ENCODE measurements around the gene HPRT1.
A peak's percentile ranks its signal among the peaks of the same experiment; 100 is the strongest.

The HPRT1 gene

DNA sequence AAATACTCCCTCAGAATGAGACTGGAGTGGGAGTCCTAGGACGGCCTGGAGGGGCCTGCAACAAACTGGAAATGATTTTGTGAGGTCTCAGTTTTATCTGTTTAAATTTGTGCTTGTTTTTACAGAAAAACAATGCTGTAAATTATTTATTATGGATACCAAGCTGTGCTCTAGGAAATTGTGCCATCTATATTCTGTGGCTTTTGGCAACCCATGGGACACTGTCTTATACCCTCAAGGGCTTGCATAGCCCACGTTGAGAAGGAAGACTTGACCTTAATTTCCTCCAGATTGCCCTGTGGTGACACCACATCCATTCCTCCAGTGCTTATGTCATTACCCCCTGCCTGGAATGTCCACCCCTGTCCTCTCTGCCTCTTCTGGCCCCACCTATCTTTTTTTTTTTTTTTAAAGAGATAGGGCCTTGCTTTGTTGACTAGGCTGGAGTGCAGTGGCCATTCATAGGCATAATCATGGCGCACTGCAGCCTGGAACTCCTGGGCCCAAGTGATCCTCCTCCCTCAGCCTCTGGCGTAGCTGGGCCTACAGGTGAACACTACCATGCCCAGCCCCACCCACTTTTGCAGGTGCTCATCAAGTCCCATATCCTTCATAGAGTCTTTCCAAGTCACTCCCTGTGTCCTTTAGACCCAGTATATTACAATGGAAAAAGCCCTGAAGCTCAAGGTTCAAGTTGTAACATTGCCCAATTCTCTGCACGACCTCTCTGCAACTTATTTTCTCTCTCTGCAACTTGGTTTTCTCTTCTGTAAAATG, 77.4 kb downstream of the HPRT1 start:
- ATAC-seq (replicated peaks) (no peak), DNase-seq (no peak)
- H3K9me3 Mint-ChIP-seq = no peaks in the 10 kb centered on the region

GRCh38 chrX:134538316-134538715, 78.4 kb downstream of the HPRT1 start:
- Mint-ChIP-seq H3K27me3 (no peaks in the 10 kb centered on the region), H3K4me1 (ENCODE audit: low read depth in 2 of 2) (no peaks in the 10 kb centered on the region), H3K27ac (no peak overlapping the region), H3K4me3 (no peak overlapping the region), H3K9me3 (no peaks in the 10 kb centered on the region), H3K36me3 (ENCODE audit: insufficient read depth) (peaks cover 3% of the 10 kb centered on the region)
- ATAC-seq (replicated peaks) (no peak), DNase-seq (no peak)

More for the DNA sequence above, 77.4 kb downstream of the HPRT1 start:
- Mint-ChIP-seq H3K36me3 (ENCODE audit: insufficient read depth) (peaks cover 3% of the 10 kb centered on the region), H3K4me1 (ENCODE audit: low read depth in 2 of 2) (no peaks in the 10 kb centered on the region), H3K27ac (no peak overlapping the region), H3K4me3 (no peak overlapping the region), H3K27me3 (no peaks in the 10 kb centered on the region)

GRCh38 chrX:134541906-134542305, 81.9 kb downstream of the HPRT1 start:
- Mint-ChIP-seq H3K4me1 (ENCODE audit: low read depth in 2 of 2) (no peaks in the 10 kb centered on the region), H3K27ac (no peak overlapping the region)
- no peak for DNase-seq

GRCh38 chrX:134542485-134542884, 82.5 kb downstream of the HPRT1 start:
- no peak for DNase-seq
- Mint-ChIP-seq H3K27ac (no peak overlapping the region), H3K4me1 (ENCODE audit: low read depth in 2 of 2) (no peaks in the 10 kb centered on the region), H3K9me3 (no peaks in the 10 kb centered on the region), H3K27me3 (peaks cover 0 to 6% of the 10 kb centered on the region in 2 donors), H3K36me3 (ENCODE audit: insufficient read depth) (peaks cover 3% of the 10 kb centered on the region), H3K4me3 (no peak overlapping the region)
- ATAC-seq (replicated peaks) = no peak

More at GRCh38 chrX:134541906-134542305, 81.9 kb downstream of the HPRT1 start:
- H3K27me3 Mint-ChIP-seq = peaks cover 0 to 6% of the 10 kb centered on the region in 2 donors
- no peak overlapping the region for H3K4me3 Mint-ChIP-seq
- peaks cover 3% of the 10 kb centered on the region for H3K36me3 Mint-ChIP-seq (ENCODE audit: insufficient read depth)
- no peaks in the 10 kb centered on the region for H3K9me3 Mint-ChIP-seq
- no peak for ATAC-seq (replicated peaks)

GRCh38 chrX:134543288-134543687, 83.3 kb downstream of the HPRT1 start:
- H3K36me3 Mint-ChIP-seq (ENCODE audit: insufficient read depth) = peaks cover 4% of the 10 kb centered on the region
- ATAC-seq (replicated peaks) (no peak), DNase-seq (no peak)
- H3K4me3 Mint-ChIP-seq = no peak overlapping the region
- peaks cover 1 to 9% of the 10 kb centered on the region in 2 donors for H3K27me3 Mint-ChIP-seq
- no peak overlapping the region for H3K27ac Mint-ChIP-seq
- H3K4me1 Mint-ChIP-seq (ENCODE audit: low read depth in 2 of 2) = peaks cover 1% of the 10 kb centered on the region in 2 donors
- no peaks in the 10 kb centered on the region for H3K9me3 Mint-ChIP-seq

- H3K27me3 Mint-ChIP-seq = peaks cover 9 to 18% of the 10 kb centered on the region in 2 donors
- no peaks in the 10 kb centered on the region for H3K9me3 Mint-ChIP-seq
- no peak overlapping the region for H3K27ac Mint-ChIP-seq
- ATAC-seq (replicated peaks) (no peak), DNase-seq (no peak)
- peaks cover 8 to 9% of the 10 kb centered on the region in 2 donors for H3K4me1 Mint-ChIP-seq (ENCODE audit: low read depth in 2 of 2)
- H3K4me3 Mint-ChIP-seq = no peak overlapping the region
- peaks cover 5% of the 10 kb centered on the region for H3K36me3 Mint-ChIP-seq (ENCODE audit: insufficient read depth)
These were observed 84.2 kb downstream of the HPRT1 start for GRCh38 chrX:134544135-134544512.

- no peak for ATAC-seq (replicated peaks)
- H3K4me1 Mint-ChIP-seq (ENCODE audit: low read depth in 2 of 2) = peaks cover 10 to 11% of the 10 kb centered on the region in 2 donors
- H3K4me3 Mint-ChIP-seq = no peak overlapping the region
- no peak overlapping the region for H3K27ac Mint-ChIP-seq
- no peak for DNase-seq
- peaks cover 5% of the 10 kb centered on the region for H3K36me3 Mint-ChIP-seq (ENCODE audit: insufficient read depth)
- H3K27me3 Mint-ChIP-seq = peaks cover 11 to 23% of the 10 kb centered on the region in 2 donors
- no peaks in the 10 kb centered on the region for H3K9me3 Mint-ChIP-seq
These were observed 84.7 kb downstream of the HPRT1 start for GRCh38 chrX:134544513-134545151.

DNA sequence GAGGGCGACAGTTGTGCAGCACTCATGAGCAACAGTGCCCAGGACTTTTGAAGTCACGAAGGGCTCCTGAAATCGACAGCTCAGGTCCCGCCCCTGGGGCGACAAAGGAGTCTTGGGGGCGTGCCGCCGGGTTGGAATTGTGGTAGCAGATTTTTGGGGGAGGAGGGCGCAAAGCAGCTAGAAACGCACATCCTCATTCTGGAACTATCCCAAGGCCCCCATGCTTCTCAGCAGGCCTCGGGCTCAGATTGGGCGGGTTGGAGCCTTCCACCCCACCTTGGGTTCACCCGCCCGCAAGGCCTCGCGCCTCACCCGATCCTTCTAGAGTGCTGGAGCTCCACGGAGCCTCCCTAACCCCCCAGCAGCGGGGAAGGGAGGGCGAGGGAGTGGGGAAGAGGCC, 85.5 kb downstream of the HPRT1 start:
- Mint-ChIP-seq H3K36me3 (ENCODE audit: insufficient read depth) (peaks cover 2% of the 10 kb centered on the region), H3K27me3 (peaks cover 19 to 31% of the 10 kb centered on the region in 2 donors), H3K4me1 (ENCODE audit: low read depth in 2 of 2) (peaks cover 17 to 19% of the 10 kb centered on the region in 2 donors), H3K9me3 (no peaks in the 10 kb centered on the region), H3K27ac (no peak overlapping the region), H3K4me3 (no peak overlapping the region)
- ATAC-seq (replicated peaks) (no peak), DNase-seq (no peak)

DNA sequence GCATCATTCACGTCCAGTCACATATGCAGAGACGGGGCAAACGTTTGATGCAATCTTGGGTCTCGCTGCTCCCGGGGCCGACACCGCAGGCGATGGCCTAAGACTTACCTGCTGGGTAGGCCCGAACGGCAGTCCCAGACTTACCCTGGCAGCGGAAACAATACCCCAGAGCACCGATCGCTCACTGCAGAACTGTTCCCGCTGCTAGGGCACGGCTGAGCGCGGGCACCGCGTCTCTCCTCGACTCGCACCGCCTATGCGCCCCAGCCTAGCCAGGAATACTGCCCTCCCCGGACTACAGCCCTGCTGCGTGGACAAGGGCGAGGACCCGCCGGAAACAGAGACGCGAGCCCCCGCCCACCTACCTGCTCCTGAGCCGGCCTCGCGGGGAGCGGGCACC, 86.2 kb downstream of the HPRT1 start:
- H3K4me3 Mint-ChIP-seq = no peak overlapping the region
- no peaks in the 10 kb centered on the region for H3K9me3 Mint-ChIP-seq
- peaks cover 19 to 20% of the 10 kb centered on the region in 2 donors for H3K4me1 Mint-ChIP-seq (ENCODE audit: low read depth in 2 of 2)
- no peak for DNase-seq
- H3K36me3 Mint-ChIP-seq (ENCODE audit: insufficient read depth) = peaks cover 2% of the 10 kb centered on the region
- ATAC-seq (replicated peaks) = no peak
- H3K27me3 Mint-ChIP-seq = peaks cover 21 to 33% of the 10 kb centered on the region in 2 donors
- H3K27ac Mint-ChIP-seq = no peak overlapping the region

GRCh38 chrX:134547047-134547679, 87.2 kb downstream of the HPRT1 start:
- H3K4me3 Mint-ChIP-seq = no peak overlapping the region
- peaks cover 19 to 20% of the 10 kb centered on the region in 2 donors for H3K4me1 Mint-ChIP-seq (ENCODE audit: low read depth in 2 of 2)
- H3K27me3 Mint-ChIP-seq = peaks cover 21 to 33% of the 10 kb centered on the region in 2 donors
- H3K27ac Mint-ChIP-seq = no peak overlapping the region
- ATAC-seq (replicated peaks) = no peak
- H3K9me3 Mint-ChIP-seq = no peaks in the 10 kb centered on the region
- H3K36me3 Mint-ChIP-seq (ENCODE audit: insufficient read depth) = peaks cover 2% of the 10 kb centered on the region
- DNase-seq = no peak

DNA sequence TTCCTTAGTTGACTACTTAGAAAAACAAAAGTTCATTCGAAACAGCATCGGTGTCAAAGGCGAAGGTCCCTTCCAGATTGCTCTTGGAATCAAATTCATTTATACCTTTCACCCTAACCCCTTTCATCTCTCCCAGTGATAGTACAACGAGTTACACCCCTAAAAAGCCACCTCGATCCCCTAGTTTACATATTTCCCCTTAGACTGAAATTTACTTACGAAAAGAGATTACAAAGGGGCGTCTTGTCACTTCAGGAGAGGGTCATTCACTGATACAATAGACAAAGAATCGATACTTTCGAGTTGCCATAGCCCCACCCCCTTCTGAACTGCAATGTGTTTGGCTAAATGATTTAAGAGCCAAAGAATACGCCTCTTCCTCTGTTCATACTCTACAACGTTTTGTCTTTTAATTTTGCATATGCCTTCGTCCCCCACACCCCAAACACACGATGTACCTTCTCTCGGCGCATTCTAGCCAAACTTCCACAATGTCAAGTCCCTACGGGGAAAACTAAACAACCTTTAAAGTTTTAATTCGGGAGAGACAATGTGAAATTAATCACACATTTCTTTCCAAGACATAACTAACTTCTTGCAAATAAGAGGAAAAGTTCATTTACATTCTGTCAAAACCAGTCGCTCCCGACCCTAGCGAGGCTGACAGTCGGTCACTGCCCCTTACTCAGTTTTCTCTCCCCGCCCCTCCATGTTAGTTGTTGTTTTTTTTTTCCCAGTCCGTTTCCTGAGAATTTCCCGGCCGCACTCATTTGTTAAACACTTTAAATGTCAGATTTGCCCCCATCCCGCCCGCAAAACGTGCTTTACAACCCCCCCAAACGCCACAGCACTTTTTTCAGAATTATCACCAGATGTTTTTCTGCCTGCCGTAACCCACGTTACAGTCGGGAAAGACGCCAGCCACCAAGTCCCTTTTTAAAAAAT, 88.6 kb downstream of the HPRT1 start:
- Mint-ChIP-seq H3K27ac (peak overlapping the region in 1 of 2 donors; percentile 54), H3K36me3 (ENCODE audit: insufficient read depth) (peaks cover 2% of the 10 kb centered on the region), H3K27me3 (peaks cover 27 to 37% of the 10 kb centered on the region in 2 donors), H3K4me3 (peak overlapping the region; percentile 82 to 91), H3K9me3 (no peaks in the 10 kb centered on the region), H3K4me1 (ENCODE audit: low read depth in 2 of 2) (peaks cover 19 to 20% of the 10 kb centered on the region in 2 donors)
- no peak for ATAC-seq (replicated peaks)
- no peak for DNase-seq
